HG03045 (cell line): Measurements from ENCODE around the gene CNTNAP4.

ENCODE experiments used
- ATAC-seq: cut with Tn5 transposase; IDR thresholded peaks from one replicate; pipeline ENCODE4 v1.9.1; 2021; ENCODE audit warnings: mild to moderate bottlenecking, moderate library complexity; ENCODE audit not compliant: unreplicated experiment

Gene CNTNAP4

GRCh38 chr16:76484020-76484419 lies 206.8 kb downstream of the CNTNAP4 start:
- ATAC-seq, result no peak

- ATAC-seq, result no peak
These were observed 209.5 kb downstream of the CNTNAP4 start for GRCh38 chr16:76486740-76487139.

GRCh38 chr16:76487411-76488064 lies 210.3 kb downstream of the CNTNAP4 start:
- ATAC-seq, result no peak

- ATAC-seq, result no peak
These were observed 210.8 kb downstream of the CNTNAP4 start for GRCh38 chr16:76488065-76488417.

GRCh38 chr16:76490036-76490639 lies 212.9 kb downstream of the CNTNAP4 start:
- no peak for ATAC-seq

- ATAC-seq, result no peak
These were observed 222.8 kb downstream of the CNTNAP4 start for GRCh38 chr16:76500006-76500405.

- ATAC-seq, result no peak
These were observed 224.9 kb downstream of the CNTNAP4 start for GRCh38 chr16:76502063-76502462.

GRCh38 chr16:76502555-76502954 lies 225.4 kb downstream of the CNTNAP4 start:
- no peak for ATAC-seq

GRCh38 chr16:76503091-76503490 lies 225.9 kb downstream of the CNTNAP4 start:
- no peak for ATAC-seq

GRCh38 chr16:76511203-76511602 lies 234.0 kb downstream of the CNTNAP4 start:
- ATAC-seq, result no peak

- ATAC-seq, result no peak
These were observed 241.6 kb downstream of the CNTNAP4 start for GRCh38 chr16:76518781-76519180.

- no peak for ATAC-seq
These were observed 247.2 kb downstream of the CNTNAP4 start for GRCh38 chr16:76524356-76524755.

- ATAC-seq, result no peak
These were observed 247.6 kb downstream of the CNTNAP4 start for GRCh38 chr16:76524769-76525168.

GRCh38 chr16:76527244-76527643 lies 250.0 kb downstream of the CNTNAP4 start:
- ATAC-seq, result no peak

GRCh38 chr16:76529120-76529519 lies 251.9 kb downstream of the CNTNAP4 start:
- no peak for ATAC-seq

- no peak for ATAC-seq
These were observed 254.0 kb downstream of the CNTNAP4 start for GRCh38 chr16:76531236-76531635.

GRCh38 chr16:76532188-76532973 lies 255.2 kb downstream of the CNTNAP4 start:
- ATAC-seq, result no peak

- no peak for ATAC-seq
These were observed 262.4 kb downstream of the CNTNAP4 start for GRCh38 chr16:76539609-76540008.

GRCh38 chr16:76541070-76541469 lies 263.9 kb downstream of the CNTNAP4 start:
- no peak for ATAC-seq

- ATAC-seq, result no peak
These were observed 288.3 kb downstream of the CNTNAP4 start for GRCh38 chr16:76565542-76565941.

- ATAC-seq, result no peak
These were observed 294.6 kb downstream of the CNTNAP4 start for GRCh38 chr16:76571755-76572154.

GRCh38 chr16:76573281-76573680 lies 296.1 kb downstream of the CNTNAP4 start:
- ATAC-seq, result no peak
